GM12873 (cell line): ENCODE results near the gene WDR73.

Experiments
- TF ChIP-seq, protein P1 (sequence below): IDR thresholded peaks from 2 replicates; pipeline ENCODE4 v1.5.1; 2012; ENCODE audit warnings: low read depth, mild to moderate bottlenecking, moderate library complexity, low read length, control low read depth; ENCODE audit not compliant: insufficient read depth; ENCODE audit errors: missing control alignments

The WDR73 gene

DNA sequence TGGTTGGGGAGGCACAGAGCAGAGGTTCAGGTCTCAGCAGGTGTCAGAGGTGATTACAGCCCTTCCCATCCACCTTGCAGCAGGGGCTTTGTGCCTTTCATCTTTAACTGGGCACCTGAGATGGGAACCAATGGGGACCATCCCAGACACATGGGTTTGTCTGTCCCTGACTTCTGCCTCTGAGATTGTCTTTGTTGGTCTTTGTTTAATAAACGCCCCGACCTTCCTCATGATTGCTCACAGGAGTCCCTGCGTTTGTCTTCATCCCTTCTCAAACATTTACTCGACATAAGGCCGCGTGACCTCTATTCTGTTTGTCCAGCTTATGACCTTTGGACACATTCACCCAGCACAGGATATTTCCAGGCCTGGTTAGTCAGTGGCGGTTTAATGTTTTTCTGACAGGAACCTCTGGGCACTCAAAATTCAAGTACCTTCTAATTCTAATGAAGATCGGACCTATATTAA is 47.4 kb downstream of the WDR73 start:
- TF ChIP-seq, protein P1, sequence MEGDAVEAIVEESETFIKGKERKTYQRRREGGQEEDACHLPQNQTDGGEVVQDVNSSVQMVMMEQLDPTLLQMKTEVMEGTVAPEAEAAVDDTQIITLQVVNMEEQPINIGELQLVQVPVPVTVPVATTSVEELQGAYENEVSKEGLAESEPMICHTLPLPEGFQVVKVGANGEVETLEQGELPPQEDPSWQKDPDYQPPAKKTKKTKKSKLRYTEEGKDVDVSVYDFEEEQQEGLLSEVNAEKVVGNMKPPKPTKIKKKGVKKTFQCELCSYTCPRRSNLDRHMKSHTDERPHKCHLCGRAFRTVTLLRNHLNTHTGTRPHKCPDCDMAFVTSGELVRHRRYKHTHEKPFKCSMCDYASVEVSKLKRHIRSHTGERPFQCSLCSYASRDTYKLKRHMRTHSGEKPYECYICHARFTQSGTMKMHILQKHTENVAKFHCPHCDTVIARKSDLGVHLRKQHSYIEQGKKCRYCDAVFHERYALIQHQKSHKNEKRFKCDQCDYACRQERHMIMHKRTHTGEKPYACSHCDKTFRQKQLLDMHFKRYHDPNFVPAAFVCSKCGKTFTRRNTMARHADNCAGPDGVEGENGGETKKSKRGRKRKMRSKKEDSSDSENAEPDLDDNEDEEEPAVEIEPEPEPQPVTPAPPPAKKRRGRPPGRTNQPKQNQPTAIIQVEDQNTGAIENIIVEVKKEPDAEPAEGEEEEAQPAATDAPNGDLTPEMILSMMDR, result no peak

DNA sequence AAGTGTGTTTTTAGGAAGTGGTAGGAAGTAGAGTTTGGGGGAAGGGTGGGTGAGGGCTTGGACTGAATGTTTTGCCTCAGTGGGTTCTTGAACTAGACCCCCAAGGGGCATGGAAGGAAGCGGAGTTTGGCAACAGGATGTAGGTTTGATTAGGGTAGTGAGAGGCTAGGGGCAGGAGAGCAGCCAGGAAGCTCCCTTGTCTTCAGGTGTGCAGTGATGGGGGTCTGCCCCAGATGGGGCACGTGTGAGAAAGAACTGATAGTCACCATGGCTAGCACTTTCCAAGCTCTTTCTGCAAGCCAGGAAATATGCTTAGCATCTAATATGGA is 48.6 kb downstream of the WDR73 start:
- TF ChIP-seq, protein P1, result no peak

DNA sequence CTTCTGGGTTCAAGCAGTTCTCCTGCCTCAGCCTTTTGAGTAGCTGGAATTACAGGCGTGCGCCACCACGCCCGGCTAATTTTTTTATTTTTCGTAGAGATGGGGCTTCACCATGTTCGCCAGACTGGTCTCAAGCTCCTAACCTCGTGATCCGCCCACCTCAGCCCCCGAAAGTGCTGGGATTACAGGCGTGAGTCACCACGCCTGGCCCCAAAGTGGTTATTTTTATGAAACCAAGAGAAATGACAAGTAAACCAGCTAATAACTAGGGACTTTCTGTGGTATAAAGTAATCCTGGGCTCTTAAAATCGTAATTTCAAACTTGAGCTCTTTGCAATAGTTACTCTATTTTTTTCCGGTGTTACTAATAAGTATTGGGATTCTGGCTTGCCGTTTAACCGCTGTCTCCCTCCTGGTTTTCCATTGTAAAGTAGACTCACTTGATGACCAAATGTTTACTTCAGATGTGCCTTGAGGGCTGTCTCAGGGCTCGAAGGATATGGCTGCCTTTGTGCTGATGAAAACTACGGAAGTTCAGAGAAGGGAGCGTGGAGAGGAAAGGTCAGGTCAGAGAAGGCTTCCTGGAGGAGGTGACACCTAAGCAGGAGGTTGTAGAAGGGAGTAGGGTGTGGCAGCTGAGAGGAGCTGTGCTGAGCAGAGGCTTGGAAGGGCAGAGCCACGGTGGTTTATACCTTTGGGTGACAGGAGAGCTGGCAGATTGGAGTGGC is 49.1 kb downstream of the WDR73 start:
- TF ChIP-seq, protein P1, result no peak

DNA sequence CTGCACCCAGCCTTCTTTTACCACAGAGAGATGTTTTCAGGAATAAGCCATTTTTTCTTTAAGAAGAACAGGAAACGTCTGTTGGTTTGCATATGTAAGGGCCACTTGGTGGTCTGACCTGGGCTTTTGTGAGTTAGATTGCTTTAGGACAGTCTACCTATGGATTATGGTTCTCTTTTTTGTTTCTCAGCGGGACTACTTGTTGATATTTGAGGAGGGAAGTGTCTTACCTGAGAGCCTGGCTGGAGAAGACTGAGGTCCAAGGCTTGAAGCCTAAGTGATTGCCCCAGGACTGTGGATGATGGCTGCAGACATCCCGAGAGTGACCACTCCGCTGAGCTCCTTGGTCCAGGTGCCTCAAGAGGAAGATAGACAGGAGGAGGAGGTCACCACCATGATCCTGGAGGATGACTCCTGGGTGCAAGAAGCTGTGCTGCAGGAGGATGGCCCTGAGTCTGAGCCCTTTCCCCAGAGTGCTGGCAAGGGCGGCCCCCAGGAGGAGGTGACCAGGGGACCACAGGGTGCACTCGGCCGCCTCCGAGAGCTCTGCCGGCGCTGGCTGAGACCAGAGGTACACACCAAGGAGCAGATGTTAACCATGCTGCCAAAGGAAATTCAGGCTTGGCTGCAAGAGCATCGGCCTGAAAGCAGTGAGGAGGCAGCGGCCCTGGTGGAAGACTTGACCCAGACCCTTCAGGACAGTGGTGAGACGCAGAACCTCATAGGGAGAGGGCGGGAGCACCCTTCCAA is 50.3 kb downstream of the WDR73 start:
- TF ChIP-seq, protein P1, result no peak

DNA sequence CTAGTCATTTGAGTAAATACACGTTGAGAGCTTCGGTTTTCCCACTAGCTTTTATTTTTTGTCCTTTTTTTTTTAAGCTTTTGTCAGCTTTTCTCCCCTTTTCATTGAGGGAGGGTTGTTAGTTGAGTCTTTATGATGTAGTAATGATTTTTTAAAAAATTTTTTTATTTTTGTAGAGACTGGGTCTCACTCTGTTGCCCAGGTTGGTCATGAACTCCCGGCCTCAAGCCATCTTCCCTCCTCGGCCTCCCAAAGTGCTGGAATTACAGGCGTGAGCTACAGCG is 52.6 kb downstream of the WDR73 start:
- TF ChIP-seq, protein P1, result no peak

DNA sequence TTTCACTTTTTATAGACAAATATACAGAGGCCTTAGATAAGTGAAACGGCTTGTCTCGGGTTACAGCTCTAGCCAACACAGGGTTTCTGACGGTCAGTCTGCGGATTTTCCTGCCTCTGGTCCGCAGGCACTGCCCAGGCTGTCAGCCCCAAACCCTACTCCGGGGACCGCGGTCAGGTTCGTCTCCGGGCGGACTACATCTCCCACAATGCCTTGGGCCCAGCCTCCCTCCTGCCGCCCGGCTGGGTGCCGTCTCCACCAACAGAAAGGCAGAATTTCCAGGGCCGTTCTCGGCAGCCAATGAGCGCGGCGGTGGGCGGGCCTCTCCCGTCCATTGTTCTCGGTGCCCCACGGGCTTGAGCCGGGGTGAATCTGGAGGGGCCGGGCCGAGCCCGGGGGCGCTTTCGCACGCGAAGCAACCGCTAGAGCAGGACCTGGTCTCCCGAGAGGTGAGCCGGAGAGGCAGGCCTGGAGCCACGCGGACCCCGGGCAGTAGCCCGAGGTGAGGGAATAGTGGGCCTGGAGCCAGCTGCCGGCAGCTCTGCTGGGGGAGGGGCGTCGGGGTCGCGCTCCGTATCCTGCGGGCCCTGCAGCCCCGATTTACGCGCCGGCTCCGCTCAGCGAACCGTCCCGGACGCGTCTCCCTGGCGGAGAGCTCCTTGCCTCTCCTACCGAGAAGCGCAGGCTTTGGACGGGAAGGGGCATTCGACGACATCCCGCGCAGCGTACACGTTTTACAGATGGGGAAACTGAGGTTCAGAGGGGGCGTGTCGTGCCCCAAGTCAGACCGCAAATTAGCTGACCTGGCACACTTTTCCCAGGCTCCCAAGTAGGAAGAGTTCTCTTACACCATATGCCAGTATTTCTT is 53.2 kb downstream of the WDR73 start, which contains the start of gene ZSCAN2:
ZSCAN2 (plus strand) TSS at position 323 of the 868 bp plus-strand sequence. CDS start 2,919 bp downstream, outside the sequence.
- TF ChIP-seq, protein P1, result no peak

DNA sequence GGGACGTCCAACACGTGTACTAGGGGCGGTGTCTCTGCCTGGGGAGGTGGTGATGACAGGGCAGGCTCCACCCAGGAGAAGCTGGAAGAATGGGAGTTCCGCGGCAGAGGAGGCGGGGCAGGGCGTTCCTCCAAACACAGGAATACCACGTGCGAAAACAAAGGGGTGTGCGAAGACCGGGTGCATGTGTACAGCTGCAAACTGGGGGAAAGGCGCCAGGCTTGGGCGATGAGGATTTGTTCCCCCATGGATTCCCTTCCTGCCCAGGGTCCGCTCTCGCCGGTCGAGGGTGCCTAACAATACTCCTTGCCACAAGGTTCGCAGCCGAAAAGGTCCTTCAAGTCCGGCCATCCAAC is 53.8 kb downstream of the WDR73 start:
- TF ChIP-seq, protein P1, result no peak
